CD4-positive, alpha-beta T cell (primary cell): ENCODE results near the gene MEIOSIN. TPM values are rescaled to one million over a fixed set of nuclear protein-coding genes. Genes with fewer than 3 reads are reported as not detected.
A peak's percentile ranks its signal among the peaks of the same experiment; 100 is the strongest.

Experiments
- ATAC-seq: fragments of 200-7000 bp; cut with Tn5 transposase; one replicate; pipeline ENCODE4 v1.10.0; 2022; ENCODE audit warnings: mild to moderate bottlenecking; ENCODE audit not compliant: poor library complexity
- CTCF ChIA-PET: fragments of 350-600 bp; sonication (Branson Sonifier 250); formaldehyde crosslinking; loops from one replicate; lab custom pipeline; 2021; ENCODE audit warnings: antibody characterized with exemption, inconsistent platforms; lab: Charles Lee
- POLR2A ChIA-PET: fragments of 350-600 bp; sonication (Branson Sonifier 250); formaldehyde crosslinking; loops from one replicate; lab custom pipeline; 2021; ENCODE audit warnings: antibody characterized with exemption, inconsistent platforms; lab: Charles Lee
- DNase-seq, 14 experiments: peaks; one replicate each; pipeline ENCODE4 v3.0.0-alpha.2; 2013 to 2020; ENCODE audit warnings: mixed read lengths in 2 of 14
- H3K27ac ChIP-seq, 2 donors: one replicate each; pipeline versions ENCODE4 v1.5.1 to v1.7.0; 2013; ENCODE audit warnings: low read length in 2 of 2, low read depth in 1 of 2, mild to moderate bottlenecking in 1 of 2
- H3K27me3 ChIP-seq, 2 experiments: 1 replicate in 1 of 2; 2 replicates in 1 of 2; pipeline versions ENCODE4 v1.6.1 to v1.7.0; 2013; ENCODE audit warnings: low read length in 2 of 2, control low read depth in 1 of 2, mild to moderate bottlenecking in 1 of 2, moderate library complexity in 1 of 2; ENCODE audit not compliant: insufficient read depth in 2 of 2, control insufficient read depth in 1 of 2
- H3K36me3 ChIP-seq: one replicate; pipeline ENCODE4 v1.6.1; 2013; ENCODE audit warnings: low read length, control low read depth; ENCODE audit not compliant: insufficient read depth
- H3K4me1 ChIP-seq: one replicate; pipeline ENCODE4 v1.6.1; 2013; ENCODE audit warnings: low read length, control low read depth; ENCODE audit not compliant: insufficient read depth
- H3K4me3 ChIP-seq: one replicate; pipeline ENCODE4 v1.5.1; 2013; ENCODE audit warnings: mild to moderate bottlenecking, low read length, moderate library complexity
- H3K9me3 ChIP-seq, 2 experiments: 1 replicate in 1 of 2; 2 replicates in 1 of 2; pipeline versions ENCODE4 v1.6.1 to v1.7.0; 2013; ENCODE audit warnings: low read length in 2 of 2, mild to moderate bottlenecking in 2 of 2, control low read depth in 1 of 2, moderate library complexity in 1 of 2; ENCODE audit not compliant: control insufficient read depth in 1 of 2, insufficient read depth in 1 of 2
- H3K27ac Mint-ChIP-seq: one replicate; pipeline ENCODE4 v1.8.0; 2020; ENCODE audit warnings: mixed read lengths
- H3K27me3 Mint-ChIP-seq: one replicate; pipeline ENCODE4 v1.8.0; 2021; ENCODE audit warnings: mixed read lengths
- H3K36me3 Mint-ChIP-seq: one replicate; pipeline ENCODE4 v1.8.0; 2021; ENCODE audit warnings: low read depth, mixed read lengths
- H3K4me1 Mint-ChIP-seq: one replicate; pipeline ENCODE4 v1.8.0; 2021; ENCODE audit warnings: low read depth, mixed read lengths
- H3K4me3 Mint-ChIP-seq: one replicate; pipeline ENCODE4 v1.8.0; 2020; ENCODE audit warnings: mild to moderate bottlenecking, mixed read lengths
- H3K9me3 Mint-ChIP-seq: one replicate; pipeline ENCODE4 v1.8.0; 2020; ENCODE audit warnings: mixed read lengths
- CTCF ChIP-seq: fragments of 200-600 bp; IDR thresholded peaks from one replicate; pipeline ENCODE4 v1.8.0; 2022; ENCODE audit warnings: antibody characterized with exemption, mild to moderate bottlenecking
- intact Hi-C, 2 experiments: fragments of 100-400 bp; cut with DNase I in 1 of 2; cut with micrococcal nuclease in 1 of 2; formaldehyde crosslinking; loops; one replicate each; pipeline versions ENCODE4 v1.15.1 to v1.9.0; 2023 to 2025; cut with DNase I, micrococcal nuclease
- total RNA-seq, 174 experiments: library from RNA in 2 of 174; stranded (reverse) in 2 of 174; gene quantifications; one replicate each; pipeline ENCODE4 v1.2.3 and lab custom pipeline; 2021 to 2026

Gene MEIOSIN
- total RNA-seq, 2 experiments from 2014 or later, result not detected

DNA sequence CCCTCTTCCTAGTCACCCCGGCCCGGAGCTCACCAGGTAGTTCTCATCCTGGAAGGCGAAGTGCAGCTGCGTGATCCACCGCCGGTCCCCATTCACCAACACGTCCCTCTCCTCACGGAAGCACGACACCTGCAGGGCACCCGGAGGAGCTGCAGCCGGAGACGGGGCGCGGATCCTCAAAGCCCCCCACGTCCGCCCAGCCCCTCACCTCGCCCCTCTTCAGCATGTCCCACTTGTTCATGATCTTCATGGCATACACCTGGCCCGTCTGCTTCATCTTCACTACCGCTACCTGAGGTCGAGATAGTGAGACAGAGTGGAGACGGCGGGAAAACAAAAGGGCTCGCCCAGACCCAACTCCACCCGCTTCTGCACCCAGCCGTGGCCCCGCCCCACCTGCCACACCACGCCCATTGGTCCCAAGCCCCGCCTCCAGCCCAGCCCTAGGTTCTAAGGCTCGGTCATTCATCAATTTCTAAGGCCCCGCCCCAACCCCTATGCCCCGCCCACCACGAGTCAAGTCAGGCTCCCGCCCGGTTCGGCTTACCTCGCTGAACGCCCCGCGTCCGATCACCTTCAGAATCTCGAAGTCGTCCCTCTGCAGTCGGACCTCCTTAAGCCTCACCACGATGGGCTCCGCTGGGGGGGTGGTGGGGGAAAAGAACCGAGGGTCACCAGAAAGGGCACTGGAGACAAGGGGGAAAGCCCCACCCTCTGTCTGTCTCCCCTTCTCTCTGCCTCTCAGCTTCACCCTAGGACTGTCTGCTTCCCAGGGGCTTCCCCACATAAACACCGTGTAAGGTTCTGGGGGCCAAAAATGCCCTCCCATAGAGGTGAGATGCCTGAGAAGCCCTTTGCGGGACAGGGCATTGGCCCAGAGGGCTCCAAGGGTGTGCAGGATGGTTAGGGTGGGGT, 46.2 kb downstream of the MEIOSIN start:
- Mint-ChIP-seq H3K36me3 (peaks cover 24% of the 10 kb centered on the region), H3K4me1 (peaks cover 23% of the 10 kb centered on the region), H3K4me3 (peak overlapping the region; percentile 77), H3K27ac (no peak overlapping the region), H3K27me3 (peaks cover 34% of the 10 kb centered on the region), H3K9me3 (no peaks in the 10 kb centered on the region)
- POLR2A ChIA-PET, result interaction anchor here (0.6 to 1.2 kb wide), 6 partner anchors 10 to 123 kb away, joined by 3 to 15 read pairs (median 3); partner anchors contain the start of genes MYPOP and SIX5
- peaks cover 13% of the 10 kb centered on the region for H3K36me3 ChIP-seq
- H3K4me3 ChIP-seq, result peak overlapping the region; percentile 38
- peak; percentile 89 for ATAC-seq
- CTCF ChIA-PET, result interaction anchor here (0.8 to 2.9 kb wide), 9 partner anchors 10 to 137 kb away, joined by 3 to 59 read pairs (median 7); partner anchors contain the start of genes DMWD, FBXO46, QPCTL and SIX5
- H3K27ac ChIP-seq, result no peak overlapping the region
- peaks cover 22 to 39% of the 10 kb centered on the region in 2 experiments for H3K27me3 ChIP-seq
- H3K9me3 ChIP-seq, result peaks cover 0 to 14% of the 10 kb centered on the region in 2 experiments
- H3K4me1 ChIP-seq, result peaks cover 24% of the 10 kb centered on the region
- TF ChIP-seq CTCF, result peak; percentile 78
- DNase-seq, result peak; percentile 61 to 88 (median 76)
- intact Hi-C loops, result loop anchor here in 1 of 2 experiments (1.0 to 10.0 kb wide), 2 partner anchors 9 to 235 kb away; no protein-coding TSS in a partner anchor

GRCh38 chr19:45780146-45780447, 46.9 kb downstream of the MEIOSIN start:
- no peaks in the 10 kb centered on the region for H3K9me3 Mint-ChIP-seq
- ChIA-PET POLR2A (no interaction called here), CTCF (interaction anchor here (0.8 to 2.9 kb wide), 2 partner anchors 11 to 49 kb away, joined by 3 to 59 read pairs; partner anchors contain the start of genes FBXO46 and SIX5)

More at GRCh38 chr19:45780146-45780447, 46.9 kb downstream of the MEIOSIN start:
- Mint-ChIP-seq H3K4me3 (no peak overlapping the region), H3K36me3 (peaks cover 24% of the 10 kb centered on the region), H3K4me1 (peaks cover 23% of the 10 kb centered on the region), H3K27me3 (peaks cover 34% of the 10 kb centered on the region), H3K27ac (no peak overlapping the region)
- DNase-seq (no peak), ATAC-seq (no peak)
- H3K4me1 ChIP-seq, result peaks cover 24% of the 10 kb centered on the region
- peaks cover 22 to 39% of the 10 kb centered on the region in 2 experiments for H3K27me3 ChIP-seq
- H3K4me3 ChIP-seq, result no peak overlapping the region
- peaks cover 13% of the 10 kb centered on the region for H3K36me3 ChIP-seq
- TF ChIP-seq CTCF, result no peak
- no peak overlapping the region for H3K27ac ChIP-seq
- intact Hi-C loops, result no loop called here
- H3K9me3 ChIP-seq, result peaks cover 0 to 14% of the 10 kb centered on the region in 2 experiments
